Natural killer cell (primary cell): ENCODE results near the gene DNAI1. TPM values are rescaled to one million over a fixed set of nuclear protein-coding genes. Genes with fewer than 3 reads are reported as not detected.

Experiments
- ATAC-seq, 3 donors: fragments of 150-1000 bp in 2 of 3; fragments of 200-7000 bp in 1 of 3; cut with Tn5 transposase; 1 replicate in 1 of 3; 2 replicates in 2 of 3; pipeline ENCODE4 v1.10.0; 2021; ENCODE audit warnings: mild to moderate bottlenecking in 2 of 3, moderate library complexity in 2 of 3
- DNase-seq, 2 donors: peaks; one replicate each; pipeline versions ENCODE4 v3.0.0 to v3.0.0-alpha.2; 2013 to 2021; ENCODE audit warnings: mixed read lengths in 1 of 2
- H3K27ac ChIP-seq: one replicate; pipeline ENCODE4 v1.5.1; 2013; ENCODE audit warnings: mild to moderate bottlenecking, low read length
- H3K27me3 ChIP-seq: one replicate; pipeline ENCODE4 v1.6.1; 2013; ENCODE audit warnings: low read length; ENCODE audit not compliant: control insufficient read depth, insufficient read depth
- H3K36me3 ChIP-seq: one replicate; pipeline ENCODE4 v1.6.1; 2013; ENCODE audit warnings: low read length; ENCODE audit not compliant: control insufficient read depth, insufficient read depth
- H3K4me1 ChIP-seq: one replicate; pipeline ENCODE4 v1.6.1; 2013; ENCODE audit warnings: low read length; ENCODE audit not compliant: control insufficient read depth, insufficient read depth
- H3K4me3 ChIP-seq: one replicate; pipeline ENCODE4 v1.5.1; 2013; ENCODE audit warnings: low read length
- H3K9me3 ChIP-seq: one replicate; pipeline ENCODE4 v1.6.1; 2013; ENCODE audit warnings: low read length; ENCODE audit not compliant: control insufficient read depth, insufficient read depth
- H3K27ac Mint-ChIP-seq, 2 donors: one replicate each; pipeline ENCODE4 v1.8.0; 2022; ENCODE audit warnings: mild to moderate bottlenecking in 2 of 2, mixed read lengths in 2 of 2, moderate library complexity in 1 of 2
- H3K27me3 Mint-ChIP-seq, 2 donors: one replicate each; pipeline ENCODE4 v1.8.0; 2022; ENCODE audit warnings: low read depth in 2 of 2, mixed read lengths in 2 of 2
- H3K36me3 Mint-ChIP-seq: one replicate; pipeline ENCODE4 v1.8.0; 2022; ENCODE audit warnings: mixed read lengths
- H3K4me1 Mint-ChIP-seq, 2 donors: one replicate each; pipeline ENCODE4 v1.8.0; 2022; ENCODE audit warnings: mixed read lengths in 2 of 2
- H3K4me3 Mint-ChIP-seq: one replicate; pipeline ENCODE4 v1.8.0; 2022; ENCODE audit warnings: mild to moderate bottlenecking, moderate library complexity, mixed read lengths
- H3K9me3 Mint-ChIP-seq, 2 donors: one replicate each; pipeline ENCODE4 v1.8.0; 2022; ENCODE audit warnings: mixed read lengths in 2 of 2
- WGBS: methylation state at CpG from one replicate; pipeline ENCODE4 v1.1.7; 2013; ENCODE audit warnings: missing lambda C conversion rate; ENCODE audit not compliant: insufficient coverage; 5-methylcytosine and 5-hydroxymethylcytosine counted together
- intact Hi-C: fragments of 100-400 bp; cut with micrococcal nuclease; formaldehyde crosslinking; loops from one replicate; pipeline ENCODE4 v1.14.2; 2022
- total RNA-seq, 4 donors: library from RNA; stranded (reverse); fragments of 120-200 nt in 1 of 4; gene quantifications; one replicate each; pipeline versions ENCODE4 v1.2.3 to v1.2.4, GENCODE V29; 2013 to 2022
- TF ChIP-seq, protein P1 (sequence below): fragments of 200-600 bp; IDR thresholded peaks from one replicate; pipeline ENCODE4 v1.8.0; 2022; ENCODE audit warnings: antibody characterized with exemption

The DNAI1 gene
- total RNA-seq, 3 donors from 2014 or later (not counting 1 experiment from before 2014, with no cell fraction given) = not detected

DNA sequence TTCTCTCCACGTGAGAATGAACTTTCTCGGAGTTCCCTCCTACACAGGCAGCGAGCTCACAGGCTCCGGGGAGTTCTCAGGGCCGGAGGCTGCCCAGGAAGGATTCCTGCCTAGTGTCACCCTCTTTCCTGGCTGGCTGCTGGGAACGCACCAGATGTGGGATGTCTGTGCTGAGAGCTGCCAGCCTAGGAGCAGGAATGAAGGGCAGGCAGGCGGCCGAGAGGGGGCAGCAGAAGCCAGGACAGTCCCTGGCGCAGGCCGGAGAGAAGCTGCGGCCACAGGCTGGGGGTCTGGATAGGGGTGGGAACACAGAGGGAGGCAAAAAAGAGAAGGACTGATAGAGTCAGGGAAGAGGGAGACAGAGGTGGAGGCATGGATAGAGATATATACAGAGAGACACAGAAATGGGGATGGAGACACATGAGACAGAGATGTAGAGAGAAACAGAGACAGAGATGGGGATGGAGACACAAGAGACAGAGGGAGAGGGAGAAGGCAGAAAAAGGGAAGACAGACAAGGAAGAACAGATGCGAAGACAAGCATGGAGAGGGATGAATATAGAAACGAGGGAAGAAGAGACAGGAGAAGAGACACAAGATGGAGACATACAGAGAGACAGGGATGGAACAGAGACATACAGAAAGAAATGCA is 89.5 kb downstream of the DNAI1 start:
- peaks cover 0 to 13% of the 10 kb centered on the region in 2 donors for H3K27me3 Mint-ChIP-seq
- H3K4me3 ChIP-seq = no peak overlapping the region
- intact Hi-C loops = loop anchor here (1.0 kb wide), 1 partner anchor 86 kb away; no protein-coding TSS in a partner anchor
- no peak overlapping the region for H3K27ac ChIP-seq
- no peaks in the 10 kb centered on the region for H3K36me3 ChIP-seq
- TF ChIP-seq, protein P1, sequence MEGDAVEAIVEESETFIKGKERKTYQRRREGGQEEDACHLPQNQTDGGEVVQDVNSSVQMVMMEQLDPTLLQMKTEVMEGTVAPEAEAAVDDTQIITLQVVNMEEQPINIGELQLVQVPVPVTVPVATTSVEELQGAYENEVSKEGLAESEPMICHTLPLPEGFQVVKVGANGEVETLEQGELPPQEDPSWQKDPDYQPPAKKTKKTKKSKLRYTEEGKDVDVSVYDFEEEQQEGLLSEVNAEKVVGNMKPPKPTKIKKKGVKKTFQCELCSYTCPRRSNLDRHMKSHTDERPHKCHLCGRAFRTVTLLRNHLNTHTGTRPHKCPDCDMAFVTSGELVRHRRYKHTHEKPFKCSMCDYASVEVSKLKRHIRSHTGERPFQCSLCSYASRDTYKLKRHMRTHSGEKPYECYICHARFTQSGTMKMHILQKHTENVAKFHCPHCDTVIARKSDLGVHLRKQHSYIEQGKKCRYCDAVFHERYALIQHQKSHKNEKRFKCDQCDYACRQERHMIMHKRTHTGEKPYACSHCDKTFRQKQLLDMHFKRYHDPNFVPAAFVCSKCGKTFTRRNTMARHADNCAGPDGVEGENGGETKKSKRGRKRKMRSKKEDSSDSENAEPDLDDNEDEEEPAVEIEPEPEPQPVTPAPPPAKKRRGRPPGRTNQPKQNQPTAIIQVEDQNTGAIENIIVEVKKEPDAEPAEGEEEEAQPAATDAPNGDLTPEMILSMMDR = peak; percentile 53
- H3K27me3 ChIP-seq = no peaks in the 10 kb centered on the region
- H3K9me3 ChIP-seq = no peaks in the 10 kb centered on the region
- no peaks in the 10 kb centered on the region for H3K9me3 Mint-ChIP-seq
- H3K36me3 Mint-ChIP-seq = no peaks in the 10 kb centered on the region
- H3K4me3 Mint-ChIP-seq = no peak overlapping the region
- DNase-seq = peak in 1 of 2 donors; percentile 42
- H3K27ac Mint-ChIP-seq = no peak overlapping the region
- H3K4me1 Mint-ChIP-seq = no peaks in the 10 kb centered on the region
- ATAC-seq = peak in 2 of 3 donors; percentile 54 to 67
- 17% methylated on average over 13 of the region's 13 CpGs for WGBS
- H3K4me1 ChIP-seq = no peaks in the 10 kb centered on the region

DNA sequence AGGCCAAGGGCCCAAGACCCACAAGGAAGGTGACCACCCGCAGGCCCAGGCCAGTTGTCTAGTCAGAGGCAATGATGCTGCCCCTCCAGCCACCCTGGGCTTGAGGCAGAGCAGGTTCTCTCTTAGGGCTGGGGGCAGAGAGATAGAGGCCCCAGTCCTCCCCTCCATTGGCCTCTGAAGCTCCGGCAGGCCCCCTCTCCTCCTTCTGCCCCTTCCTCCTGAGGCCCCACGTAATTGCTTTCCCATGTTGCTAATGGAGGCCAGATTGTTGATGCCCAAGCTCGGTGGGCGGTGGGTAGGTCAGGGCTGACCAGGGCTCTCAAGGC is 90.8 kb downstream of the DNAI1 start:
- TF ChIP-seq, protein P1 = no peak
- H3K27me3 Mint-ChIP-seq = peaks cover 0 to 13% of the 10 kb centered on the region in 2 donors
- intact Hi-C loops = no loop called here
- WGBS = 86% methylated on average over 5 of the region's 5 CpGs
- H3K4me3 Mint-ChIP-seq = no peak overlapping the region
- no peaks in the 10 kb centered on the region for H3K36me3 ChIP-seq
- DNase-seq (no peak), ATAC-seq (no peak)
- no peak overlapping the region for H3K27ac ChIP-seq
- no peaks in the 10 kb centered on the region for H3K27me3 ChIP-seq
- no peaks in the 10 kb centered on the region for H3K4me1 Mint-ChIP-seq
- no peaks in the 10 kb centered on the region for H3K36me3 Mint-ChIP-seq
- H3K9me3 Mint-ChIP-seq = no peaks in the 10 kb centered on the region
- no peak overlapping the region for H3K27ac Mint-ChIP-seq
- no peaks in the 10 kb centered on the region for H3K9me3 ChIP-seq
- H3K4me1 ChIP-seq = no peaks in the 10 kb centered on the region
- H3K4me3 ChIP-seq = no peak overlapping the region

DNA sequence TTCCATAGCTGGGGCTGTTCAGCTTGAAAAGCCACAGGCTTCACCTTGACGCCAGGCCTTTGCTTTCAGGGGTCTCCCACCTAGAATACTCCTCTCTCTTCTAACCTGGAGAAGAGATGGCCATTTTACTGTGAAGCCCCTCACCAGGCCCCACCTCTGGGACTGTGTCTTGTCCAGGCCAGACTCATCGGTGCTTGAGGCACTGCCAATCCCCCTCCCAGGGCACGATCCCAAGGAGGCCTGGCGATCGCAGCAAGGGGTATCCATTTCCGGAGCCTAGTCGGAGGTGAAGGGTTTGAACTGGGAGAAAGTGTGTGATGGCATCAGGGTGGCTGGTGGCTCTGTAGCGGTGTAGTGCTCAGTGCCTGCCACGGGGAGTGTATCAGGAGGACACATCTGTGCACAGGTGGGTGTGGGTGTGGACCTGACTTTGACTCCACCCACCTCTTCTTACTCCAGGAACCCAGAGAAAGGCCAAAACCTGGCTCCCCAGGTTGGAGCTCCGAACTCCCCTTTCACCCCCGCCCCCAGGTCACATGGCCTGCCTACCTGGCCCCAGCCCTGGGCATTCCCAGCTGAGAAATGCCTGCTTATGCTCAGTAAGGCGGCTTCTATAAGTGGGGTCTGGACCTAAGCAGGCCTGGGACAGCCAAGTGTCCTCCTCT is 91.5 kb downstream of the DNAI1 start:
- ATAC-seq (no peak), DNase-seq (no peak)
- H3K9me3 Mint-ChIP-seq = no peaks in the 10 kb centered on the region
- Histone ChIP-seq H3K27me3 (no peaks in the 10 kb centered on the region), H3K36me3 (no peaks in the 10 kb centered on the region), H3K9me3 (no peaks in the 10 kb centered on the region), H3K27ac (no peak overlapping the region), H3K4me1 (no peaks in the 10 kb centered on the region), H3K4me3 (no peak overlapping the region)
- no peaks in the 10 kb centered on the region for H3K36me3 Mint-ChIP-seq
- no peak overlapping the region for H3K4me3 Mint-ChIP-seq
- no peak overlapping the region for H3K27ac Mint-ChIP-seq
- WGBS = 84% methylated on average over 11 of the region's 12 CpGs
- no peaks in the 10 kb centered on the region for H3K4me1 Mint-ChIP-seq
- peaks cover 0 to 13% of the 10 kb centered on the region in 2 donors for H3K27me3 Mint-ChIP-seq
- intact Hi-C loops = no loop called here
- TF ChIP-seq, protein P1 = no peak
